GM12865 (cell line): ENCODE data around the gene ZNF496.

Experiments
- DNase-seq: peaks from one replicate; pipeline ENCODE4 v3.0.0; 2010; ENCODE audit warnings: low read depth
- H3K4me3 ChIP-seq: 2 replicates; pipeline ENCODE4 v1.5.1; 2011; ENCODE audit warnings: mild to moderate bottlenecking, low read depth, low read length, control low read depth
- TF ChIP-seq, protein P1 (sequence below): IDR thresholded peaks from 2 replicates; pipeline ENCODE4 v1.5.1; 2011; ENCODE audit warnings: low read length, control low read depth, low read depth, inconsistent platforms; ENCODE audit not compliant: insufficient read depth; ENCODE audit errors: missing control alignments

The ZNF496 gene

DNA sequence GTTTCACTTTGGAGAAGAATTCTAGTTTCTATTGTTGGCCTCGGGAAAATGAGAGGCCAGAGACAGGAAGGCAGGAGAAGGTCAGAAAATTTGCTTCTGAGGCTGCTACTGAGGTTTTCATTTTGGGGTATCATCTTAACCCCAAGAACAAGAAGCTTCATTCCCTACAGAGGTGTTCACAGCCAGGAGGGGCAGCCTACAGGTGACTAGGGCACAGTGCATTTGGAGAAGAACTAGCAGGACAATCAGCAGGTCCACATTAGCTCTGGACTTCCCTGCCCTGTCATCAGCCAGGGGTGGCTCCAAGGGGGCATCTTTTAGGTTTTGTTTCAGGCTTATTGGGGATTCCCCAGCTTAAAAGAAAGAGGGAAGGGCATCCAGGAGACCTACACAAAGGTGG is 12.1 kb upstream of the ZNF496 start:
- DNase-seq: no peak
- no peak overlapping the region for H3K4me3 ChIP-seq
- TF ChIP-seq, protein P1, sequence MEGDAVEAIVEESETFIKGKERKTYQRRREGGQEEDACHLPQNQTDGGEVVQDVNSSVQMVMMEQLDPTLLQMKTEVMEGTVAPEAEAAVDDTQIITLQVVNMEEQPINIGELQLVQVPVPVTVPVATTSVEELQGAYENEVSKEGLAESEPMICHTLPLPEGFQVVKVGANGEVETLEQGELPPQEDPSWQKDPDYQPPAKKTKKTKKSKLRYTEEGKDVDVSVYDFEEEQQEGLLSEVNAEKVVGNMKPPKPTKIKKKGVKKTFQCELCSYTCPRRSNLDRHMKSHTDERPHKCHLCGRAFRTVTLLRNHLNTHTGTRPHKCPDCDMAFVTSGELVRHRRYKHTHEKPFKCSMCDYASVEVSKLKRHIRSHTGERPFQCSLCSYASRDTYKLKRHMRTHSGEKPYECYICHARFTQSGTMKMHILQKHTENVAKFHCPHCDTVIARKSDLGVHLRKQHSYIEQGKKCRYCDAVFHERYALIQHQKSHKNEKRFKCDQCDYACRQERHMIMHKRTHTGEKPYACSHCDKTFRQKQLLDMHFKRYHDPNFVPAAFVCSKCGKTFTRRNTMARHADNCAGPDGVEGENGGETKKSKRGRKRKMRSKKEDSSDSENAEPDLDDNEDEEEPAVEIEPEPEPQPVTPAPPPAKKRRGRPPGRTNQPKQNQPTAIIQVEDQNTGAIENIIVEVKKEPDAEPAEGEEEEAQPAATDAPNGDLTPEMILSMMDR: no peak

DNA sequence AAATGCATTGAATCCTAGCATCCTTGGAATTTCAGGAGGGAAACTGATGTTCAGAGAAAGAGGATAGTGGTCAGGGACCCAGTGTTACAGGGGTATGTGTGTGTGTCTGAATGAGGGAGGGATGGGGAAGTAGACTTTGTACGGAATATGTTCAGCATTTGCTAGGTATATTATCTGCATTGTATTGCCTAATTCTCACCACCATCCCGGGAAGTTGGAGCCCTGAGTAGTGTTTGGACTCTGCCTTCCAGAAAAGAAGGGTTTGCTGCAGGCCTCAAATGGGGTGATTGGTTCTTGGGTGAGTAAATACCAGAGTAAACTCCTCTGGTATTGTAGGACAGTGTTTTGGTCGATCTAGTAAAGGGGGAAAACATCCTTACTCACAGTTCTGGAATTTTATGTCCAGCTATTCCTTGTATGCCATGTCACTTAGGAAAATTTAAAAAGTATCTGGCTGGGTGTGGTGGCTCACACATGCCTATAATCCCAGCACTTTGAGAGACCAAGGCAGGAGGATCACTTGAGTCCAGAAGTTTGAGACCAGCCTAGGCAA is 7.1 kb upstream of the ZNF496 start:
- DNase-seq: no peak
- TF ChIP-seq, protein P1: no peak
- no peak overlapping the region for H3K4me3 ChIP-seq

DNA sequence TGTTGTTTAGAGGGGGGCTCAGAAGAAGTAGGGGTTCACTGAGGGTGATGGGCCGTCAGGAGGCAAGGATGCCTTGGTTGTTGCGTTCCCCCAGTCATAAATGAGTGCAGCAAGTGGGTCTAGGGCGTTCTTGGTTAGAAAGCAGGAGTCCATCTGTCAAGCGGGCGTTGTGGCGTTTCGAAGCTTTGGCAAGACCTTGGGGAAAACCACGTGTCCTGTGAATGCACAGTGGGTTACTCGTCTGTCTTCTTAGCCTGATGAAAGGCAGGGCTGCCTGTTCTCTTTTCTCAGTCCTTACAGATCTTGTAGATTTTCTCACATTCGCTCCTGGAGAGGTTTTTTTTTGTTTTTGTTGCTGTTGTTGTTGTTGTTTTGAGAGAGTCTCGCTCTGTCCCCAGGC is 6.3 kb upstream of the ZNF496 start:
- TF ChIP-seq, protein P1: no peak
- no peak for DNase-seq
- H3K4me3 ChIP-seq: no peak overlapping the region

DNA sequence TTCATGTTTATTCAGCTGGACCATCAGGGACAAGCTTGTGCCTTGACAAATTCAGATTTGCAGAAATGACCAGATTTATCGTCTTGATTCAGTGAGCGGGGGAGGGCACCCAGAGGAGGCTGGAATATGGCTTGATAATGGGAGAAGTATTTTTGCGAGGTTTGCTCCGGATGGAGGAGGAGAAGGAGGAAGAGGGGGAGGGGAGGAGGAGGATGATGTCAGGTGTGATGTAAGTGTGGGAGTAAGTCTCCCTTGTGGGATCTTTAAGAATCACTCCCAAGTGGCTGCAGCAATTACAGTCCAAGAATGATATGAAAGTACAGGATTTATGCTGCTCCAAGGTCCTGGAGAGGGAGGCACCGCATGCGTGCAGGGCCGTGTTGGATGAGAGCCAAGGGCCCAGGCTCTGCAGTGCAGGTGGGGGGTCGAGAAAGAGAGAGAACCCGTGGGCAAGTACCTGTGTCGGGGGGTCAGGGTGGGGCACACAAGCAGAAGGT is 5.6 kb upstream of the ZNF496 start:
- DNase-seq: no peak
- H3K4me3 ChIP-seq: no peak overlapping the region
- TF ChIP-seq, protein P1: no peak

DNA sequence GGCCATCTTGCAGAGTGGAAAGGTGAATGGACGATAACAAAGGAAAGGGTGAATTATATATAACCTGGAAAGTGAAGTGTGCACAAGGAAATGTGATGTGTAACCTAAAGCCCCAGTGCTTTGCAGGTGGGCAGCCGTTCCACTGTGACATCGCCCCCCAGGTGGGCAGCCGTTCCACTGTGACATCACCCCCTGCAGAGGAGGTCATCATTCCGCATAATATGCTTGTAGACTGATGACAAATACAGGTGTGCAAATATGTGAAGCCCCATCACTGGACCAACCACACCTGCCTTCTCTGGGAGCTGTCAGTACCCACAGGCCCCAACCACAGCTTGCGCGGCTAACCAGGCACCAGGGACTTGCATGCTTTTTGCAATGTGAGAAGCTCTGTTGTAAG is 4.7 kb upstream of the ZNF496 start:
- TF ChIP-seq, protein P1: no peak
- H3K4me3 ChIP-seq: no peak overlapping the region
- DNase-seq: no peak

DNA sequence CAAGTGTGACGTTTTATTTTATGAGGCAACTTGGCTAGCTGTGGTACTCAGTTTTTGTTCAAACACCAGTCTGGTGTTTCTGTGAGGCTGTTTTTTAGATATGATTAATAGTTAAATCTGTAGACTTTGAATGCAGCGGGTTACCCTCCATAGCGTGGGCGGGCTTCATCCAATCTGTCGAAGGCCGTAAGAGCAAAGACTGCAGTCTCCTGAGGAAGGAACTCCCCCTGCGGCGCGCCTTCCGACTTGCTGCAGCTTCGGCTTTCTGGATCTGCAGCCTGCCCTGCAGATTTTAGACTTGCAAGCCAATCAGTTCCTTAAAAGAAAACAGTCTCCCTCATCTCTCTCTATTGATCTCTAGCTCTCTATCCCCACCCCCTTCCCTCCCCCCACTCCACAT is 4.2 kb upstream of the ZNF496 start:
- H3K4me3 ChIP-seq: no peak overlapping the region
- TF ChIP-seq, protein P1: no peak
- no peak for DNase-seq

DNA sequence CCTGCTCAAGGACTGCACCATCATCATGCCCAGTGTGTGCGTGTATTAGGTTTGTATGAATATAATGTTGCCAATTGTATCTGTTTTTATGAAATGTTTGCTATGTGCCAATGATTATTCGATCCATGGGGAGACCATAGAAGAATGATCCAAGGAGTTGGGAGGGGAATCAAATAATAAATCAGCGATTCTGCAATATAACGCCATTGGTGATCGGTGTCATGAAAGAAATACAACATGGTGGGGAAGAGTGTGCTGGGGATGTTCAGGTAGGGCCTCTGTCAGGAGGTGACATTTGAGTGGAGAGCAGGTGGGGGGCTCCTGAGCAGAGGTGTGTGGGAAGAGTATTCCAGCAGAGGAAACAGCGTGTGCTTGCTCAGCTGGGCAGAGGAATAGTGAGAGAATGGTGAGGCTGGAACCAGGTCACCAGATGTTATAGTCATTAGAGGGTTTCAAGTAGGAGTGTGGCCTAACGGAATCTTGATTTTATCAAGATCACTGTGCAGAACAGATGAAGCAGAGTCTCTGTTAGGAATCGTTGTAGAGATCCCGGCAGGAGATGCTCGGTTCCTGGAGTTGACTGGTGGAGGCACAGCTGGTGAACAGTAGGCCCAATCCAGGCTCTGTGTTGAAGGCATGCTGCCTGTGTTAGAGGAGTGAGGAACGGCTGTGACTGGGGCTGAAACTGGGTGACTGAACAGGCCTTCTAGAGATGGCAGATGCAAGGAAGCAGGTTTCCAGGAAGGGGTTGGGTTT is 2.9 kb upstream of the ZNF496 start:
- no peak for DNase-seq
- TF ChIP-seq, protein P1: no peak
- no peak overlapping the region for H3K4me3 ChIP-seq
